GM19372 (cell line): ENCODE results near the gene WDR45B.

Experiments used
- ATAC-seq: cut with Tn5 transposase; IDR thresholded peaks from one replicate; pipeline ENCODE4 v1.9.1; 2021; ENCODE audit warnings: mild to moderate bottlenecking, low read depth, moderate library complexity; ENCODE audit not compliant: unreplicated experiment

Gene WDR45B

DNA sequence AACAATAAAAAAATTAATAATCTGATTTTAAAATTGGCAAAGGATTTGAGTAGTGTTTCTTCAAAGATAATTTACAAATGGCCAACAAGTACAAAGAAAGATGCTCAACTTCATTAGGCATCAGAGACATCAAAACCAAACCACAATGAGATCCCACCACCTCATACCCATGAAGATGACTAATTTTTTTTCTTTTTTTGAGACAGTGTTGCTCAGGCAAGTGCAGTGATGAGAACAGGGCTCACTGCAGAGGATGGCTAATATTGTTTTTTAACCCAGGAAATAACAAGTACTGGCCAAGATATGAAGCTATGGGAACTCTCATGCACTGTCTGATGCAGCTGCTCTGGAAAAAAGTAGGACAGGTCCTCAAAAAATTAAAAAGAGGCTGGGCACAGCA lies 14.9 kb downstream of the WDR45B start:
- no peak for ATAC-seq

DNA sequence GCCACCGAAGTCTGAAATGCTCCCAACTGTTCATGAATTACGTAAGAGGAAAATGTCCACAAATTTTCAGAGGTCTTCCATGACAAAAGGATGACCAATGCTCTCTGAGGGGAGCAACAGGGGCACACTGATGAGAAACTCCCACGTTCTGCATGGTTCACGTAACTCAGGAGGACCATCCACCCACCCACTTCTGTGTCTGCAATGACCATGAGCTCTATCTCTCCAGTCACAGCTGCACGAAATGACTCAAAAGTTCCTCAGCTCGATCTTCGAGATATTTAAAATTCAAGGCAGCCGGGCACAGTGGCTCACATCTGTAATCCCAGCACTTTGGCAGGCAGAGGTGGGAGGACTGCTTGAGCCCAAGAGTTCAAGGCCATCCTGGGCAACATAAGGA lies 15.8 kb downstream of the WDR45B start:
- no peak for ATAC-seq

DNA sequence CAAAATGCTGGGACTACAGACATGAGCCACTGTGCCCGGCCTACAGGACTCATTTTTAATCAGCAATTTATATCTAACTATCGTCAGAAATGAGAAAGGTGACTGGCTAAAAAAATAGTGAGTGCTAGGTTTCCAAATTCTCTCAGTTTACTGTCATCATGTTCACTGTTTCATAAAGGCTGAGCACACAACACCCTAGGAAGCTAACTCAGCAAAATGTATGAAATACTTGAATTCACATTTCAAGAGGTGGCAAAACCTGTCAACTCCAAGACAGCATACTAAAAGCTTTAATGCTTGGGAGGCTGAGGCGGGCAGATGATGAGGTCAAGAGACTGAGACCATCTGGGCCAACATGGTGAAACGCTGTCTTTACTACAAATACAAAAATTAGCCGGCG lies 16.7 kb downstream of the WDR45B start:
- no peak for ATAC-seq

DNA sequence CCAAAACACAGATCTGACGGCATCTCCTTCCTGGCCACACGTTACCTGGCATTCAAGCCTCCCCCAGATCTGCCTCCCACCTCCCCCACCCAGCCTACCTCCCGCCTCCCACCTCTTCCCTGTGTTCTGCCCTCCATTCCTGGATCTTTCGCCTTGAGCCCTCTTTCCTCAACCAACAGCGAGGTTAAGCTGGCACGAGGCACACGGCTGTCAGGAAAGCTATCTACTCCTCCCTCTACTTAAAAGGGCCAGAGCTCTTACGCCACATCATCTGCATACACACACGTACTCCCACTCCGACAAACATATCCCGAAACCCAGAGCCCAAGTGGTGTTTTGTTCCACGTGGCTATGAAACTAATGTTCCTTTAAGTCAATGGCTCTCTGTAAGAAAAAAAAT lies 18.0 kb downstream of the WDR45B start:
- no peak for ATAC-seq

DNA sequence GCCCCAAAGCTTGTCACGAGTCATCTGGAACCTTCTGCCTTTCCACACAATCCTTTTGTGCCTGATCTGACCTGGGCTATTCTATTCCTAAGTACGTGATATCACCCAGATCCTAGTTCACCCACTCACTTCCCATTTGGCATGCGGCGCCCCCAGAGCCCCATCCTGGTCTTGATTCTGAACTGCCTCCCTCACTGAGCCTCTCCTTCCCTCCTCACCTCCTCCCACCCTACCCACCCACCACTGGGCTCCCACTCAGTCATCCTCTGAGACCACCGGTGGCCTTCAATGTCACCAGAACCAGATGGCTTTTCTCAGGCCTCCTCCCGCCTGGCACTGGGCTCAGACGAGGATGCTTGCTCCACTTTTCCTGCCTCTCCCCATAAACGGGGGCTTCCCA lies 18.5 kb downstream of the WDR45B start:
- ATAC-seq, result no peak

DNA sequence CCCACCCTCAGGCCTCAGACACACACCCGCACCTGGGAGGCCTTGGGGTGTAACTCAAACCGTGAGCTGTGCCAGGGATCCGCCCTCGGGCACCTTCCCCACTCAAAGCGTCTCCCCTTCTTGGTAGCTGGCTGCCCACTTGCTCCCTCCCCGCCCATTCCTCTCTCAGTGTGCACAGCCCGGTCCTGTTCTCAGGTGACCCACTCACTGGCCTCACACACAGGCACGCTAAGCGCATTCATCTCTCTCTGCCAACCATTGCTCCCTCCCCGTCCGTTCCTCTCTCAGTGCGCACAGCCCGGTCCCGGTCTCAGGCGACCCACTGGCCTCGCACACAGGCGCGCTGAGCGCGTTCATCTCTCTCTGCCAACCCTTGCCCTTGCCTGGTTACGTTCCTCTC lies 20.8 kb downstream of the WDR45B start:
- ATAC-seq, result no peak

DNA sequence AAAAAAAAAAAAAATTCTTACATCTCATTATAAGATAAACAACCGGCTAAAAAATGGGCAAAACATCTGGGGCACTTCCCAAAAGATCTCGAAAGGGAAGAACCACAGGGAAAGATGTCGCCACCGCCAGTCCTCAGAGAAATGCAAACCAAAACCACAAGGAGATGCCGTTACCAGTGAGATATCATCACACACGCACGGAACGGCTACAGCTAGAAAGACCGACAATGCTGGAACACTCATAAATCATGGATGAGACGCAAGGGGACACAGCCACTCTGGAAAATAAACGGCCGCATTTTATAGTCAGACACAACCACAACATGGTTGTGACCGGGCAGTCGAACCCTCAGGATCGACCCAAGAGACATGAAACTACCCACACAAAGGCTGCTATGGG lies 24.5 kb downstream of the WDR45B start:
- no peak for ATAC-seq

DNA sequence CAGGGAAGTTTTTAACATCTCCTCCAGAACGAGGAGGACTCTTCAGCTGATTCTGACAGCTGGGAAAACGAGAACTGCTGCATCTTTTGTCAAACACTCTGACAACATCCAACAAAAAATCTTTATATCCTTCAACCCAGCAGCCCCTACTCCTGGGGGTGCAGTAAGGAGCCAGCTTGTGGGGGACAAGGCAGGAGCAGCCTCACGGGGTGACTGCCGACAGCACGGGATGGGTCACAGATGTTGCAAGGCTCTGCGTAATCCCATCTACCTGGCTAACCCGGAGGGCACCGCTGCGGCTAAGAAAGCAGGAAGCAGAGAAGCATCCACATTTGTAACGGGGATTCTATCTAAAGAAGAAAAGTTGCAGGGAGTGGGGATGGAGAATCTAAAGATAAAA lies 28.6 kb downstream of the WDR45B start:
- ATAC-seq, result no peak

DNA sequence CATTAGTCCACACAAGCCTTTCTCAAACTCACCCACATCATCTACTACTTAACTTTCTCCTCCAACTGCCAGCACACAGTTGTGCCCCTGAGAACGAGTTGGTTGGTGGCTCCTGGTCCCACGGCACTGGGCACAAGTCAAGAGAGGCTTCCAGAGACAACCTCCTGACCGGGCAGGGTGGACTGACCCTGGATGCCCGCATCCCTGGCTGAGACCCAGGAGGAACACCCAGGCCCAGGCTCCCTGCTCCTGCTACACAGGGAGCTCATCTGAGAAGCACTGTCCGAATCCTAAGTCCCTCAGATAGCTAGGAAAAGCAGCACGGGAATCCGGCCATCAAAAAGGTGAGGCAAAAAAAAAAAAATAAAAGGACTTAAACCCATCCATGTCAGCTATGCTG lies 29.0 kb downstream of the WDR45B start:
- no peak for ATAC-seq

DNA sequence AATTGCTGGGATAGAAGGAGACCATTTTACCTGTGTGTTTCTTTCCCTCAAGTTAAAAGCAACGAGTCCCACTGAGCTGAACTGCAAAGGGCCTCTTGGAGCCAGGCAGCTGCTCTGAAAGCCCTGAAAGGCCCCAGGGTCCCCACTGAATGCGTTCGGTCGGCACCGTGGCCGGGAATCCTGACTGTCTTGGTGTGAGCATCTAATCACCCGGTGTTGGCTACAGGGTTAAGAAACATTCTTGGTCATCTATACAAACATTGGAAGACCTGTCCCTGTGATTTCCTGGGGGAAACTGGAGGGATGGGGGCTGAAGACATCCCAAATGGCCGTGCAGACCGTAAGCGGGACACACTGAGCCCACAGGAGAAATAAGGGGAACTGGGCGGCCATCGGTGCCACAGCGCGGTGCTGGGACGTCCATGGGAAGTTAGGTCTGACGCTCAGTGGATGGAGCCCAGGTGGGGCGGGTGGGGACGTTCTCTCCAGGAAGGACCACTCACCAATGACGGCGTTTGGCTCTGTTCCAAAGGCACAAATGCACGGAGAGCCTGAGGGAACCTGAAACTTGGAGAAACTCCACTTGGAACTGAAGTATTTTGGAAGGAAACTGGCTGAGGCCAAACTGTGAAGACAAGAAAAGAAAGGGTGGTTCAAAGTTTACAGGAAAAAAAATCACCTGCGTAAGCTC lies 32.1 kb downstream of the WDR45B start:
- no peak for ATAC-seq

DNA sequence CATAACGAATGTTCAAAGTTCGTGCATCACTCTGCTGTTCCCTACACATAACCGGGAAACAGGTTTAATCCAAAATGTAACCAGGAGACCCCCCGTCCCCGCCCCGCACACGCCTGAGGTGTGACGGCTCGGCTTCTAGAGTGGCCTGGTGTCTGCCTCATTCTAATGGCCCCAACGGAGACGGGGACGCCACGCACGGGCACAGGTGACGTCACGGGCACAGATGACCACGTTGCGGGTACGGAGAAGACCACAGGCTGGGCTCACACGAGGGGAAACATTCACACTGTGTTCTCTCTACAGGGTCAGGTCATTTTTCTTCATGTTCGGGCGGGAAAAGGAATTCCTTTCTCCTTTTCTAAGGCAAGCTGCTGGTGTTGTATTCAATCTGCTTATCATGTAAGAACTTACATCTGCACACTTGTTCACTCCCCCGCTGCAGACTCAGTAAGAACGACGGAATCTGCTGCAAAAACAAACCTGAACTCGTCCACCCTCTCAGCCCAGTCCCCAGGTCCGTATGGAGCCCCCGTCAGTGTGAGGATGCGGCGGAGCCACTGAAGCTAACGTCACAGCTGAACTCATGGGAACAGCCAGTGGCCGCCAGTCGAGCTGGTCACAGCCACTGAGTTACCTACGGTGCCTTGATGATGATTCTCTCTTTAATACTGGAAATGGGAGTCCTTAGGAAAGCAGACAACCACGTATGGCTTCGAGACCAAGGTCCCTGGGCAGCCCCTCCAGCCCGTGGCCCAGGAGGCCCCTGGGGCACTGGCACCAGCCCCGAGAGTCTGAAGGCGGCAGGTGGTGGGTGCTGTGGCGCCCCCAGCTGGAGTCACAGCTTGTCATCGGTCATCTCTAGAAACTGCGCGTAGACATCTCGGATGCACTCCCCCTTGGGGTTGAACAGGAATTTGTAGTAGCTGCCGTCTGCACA lies 32.9 kb downstream of the WDR45B start:
- no peak for ATAC-seq

DNA sequence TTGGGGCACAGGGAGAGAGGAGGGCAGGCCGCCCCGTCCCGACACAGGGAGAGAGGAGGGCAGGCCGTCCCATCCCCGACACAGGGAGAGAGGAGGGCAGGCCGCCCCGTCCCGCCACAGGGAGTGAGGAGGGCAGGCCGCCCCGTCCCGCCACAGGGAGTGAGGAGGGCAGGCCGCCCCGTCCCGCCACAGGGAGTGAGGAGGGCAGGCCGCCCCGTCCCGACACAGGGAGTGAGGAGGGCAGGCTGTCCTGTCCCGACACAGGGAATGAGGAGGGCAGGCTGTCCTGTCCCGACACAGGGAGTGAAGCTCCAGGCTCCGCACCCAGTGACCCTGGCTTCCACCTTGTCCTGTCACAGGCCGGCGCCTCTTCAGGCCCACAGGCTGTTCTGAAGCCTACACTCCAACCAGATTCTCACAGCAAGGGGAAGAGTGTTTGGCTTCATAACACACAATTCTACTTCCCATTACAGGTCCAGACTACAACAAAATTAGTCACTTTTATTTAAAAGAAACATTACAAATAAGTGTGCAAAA lies 34.1 kb downstream of the WDR45B start:
- no peak for ATAC-seq

DNA sequence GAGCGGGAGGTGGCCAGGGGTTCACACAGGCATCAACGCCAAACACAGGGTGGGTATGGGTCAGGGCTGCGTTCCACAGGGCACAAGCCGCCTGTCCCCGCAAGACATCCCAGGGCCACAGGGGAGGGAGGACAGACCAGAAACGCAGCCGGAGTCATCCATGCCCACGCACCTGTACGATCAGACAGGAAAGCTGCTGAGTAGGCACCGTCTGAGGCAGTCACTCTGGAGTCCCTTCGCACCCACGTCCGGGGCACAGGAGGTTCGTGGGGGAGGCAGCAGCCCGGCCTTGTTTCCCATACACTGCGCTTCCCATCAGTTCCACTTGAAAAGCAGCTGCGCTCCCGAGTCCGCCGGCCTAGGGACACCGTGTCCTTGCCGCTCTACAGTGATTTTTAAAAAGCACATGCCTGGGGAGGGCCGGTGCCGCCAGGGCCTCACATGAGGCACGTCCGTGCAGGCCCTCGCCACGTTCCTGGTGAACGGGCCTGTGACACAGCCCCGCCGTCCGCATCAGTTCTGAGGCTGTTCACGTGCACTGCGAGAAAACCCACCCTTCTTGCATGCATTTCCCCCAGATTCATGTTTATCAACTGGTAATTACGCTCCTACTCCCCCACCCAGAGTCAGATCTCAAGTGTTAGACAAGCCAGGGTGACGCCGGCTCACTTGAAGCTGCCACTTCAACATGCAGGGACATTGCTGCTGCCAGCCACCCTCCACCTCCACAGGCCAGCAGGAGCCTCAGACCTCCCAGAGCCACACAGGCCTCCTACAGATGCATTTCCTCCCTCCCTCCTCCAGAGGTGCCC lies 34.8 kb downstream of the WDR45B start:
- no peak for ATAC-seq

DNA sequence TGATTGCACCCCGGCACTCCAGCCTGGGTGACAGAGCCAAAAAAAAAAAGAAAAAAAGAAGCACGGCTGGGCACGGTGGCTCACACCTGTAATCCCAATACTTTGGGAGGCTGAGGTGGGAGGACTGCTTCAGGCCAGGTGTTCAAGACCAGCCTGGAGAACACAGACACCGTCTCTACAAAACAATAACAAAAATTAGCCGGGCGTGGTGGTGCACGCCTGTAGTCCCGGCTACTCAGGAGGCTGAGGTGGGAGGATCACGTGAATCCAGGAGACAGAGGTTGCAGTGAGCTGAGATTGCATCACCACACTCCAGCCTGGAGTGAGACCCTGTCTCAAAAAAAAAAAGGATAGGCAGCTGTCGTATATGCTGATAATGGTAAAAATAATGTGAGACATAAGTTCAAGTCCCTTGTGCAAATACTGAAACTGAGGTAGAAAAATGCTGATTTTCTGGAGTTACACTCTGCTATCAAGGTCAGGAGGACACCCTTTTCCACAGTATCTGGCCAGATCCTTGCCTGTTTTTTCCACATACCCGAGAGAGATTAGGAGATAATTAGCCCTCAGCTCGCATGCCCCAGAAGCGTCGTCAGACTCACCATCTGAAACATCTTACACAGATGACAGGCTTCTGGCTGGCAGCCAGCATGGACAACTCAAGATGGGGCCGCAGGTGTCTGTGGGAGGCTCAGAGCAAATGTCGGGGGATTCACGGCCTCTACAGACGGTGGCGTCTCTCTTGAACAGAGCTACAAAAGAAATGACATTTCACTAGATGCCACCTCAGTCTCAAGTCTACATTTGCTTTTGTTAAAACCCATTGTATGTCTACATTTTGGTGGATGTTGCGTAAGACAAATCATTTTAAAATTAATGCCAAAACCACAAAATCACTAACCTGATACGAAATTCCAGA lies 36.8 kb downstream of the WDR45B start:
- no peak for ATAC-seq

DNA sequence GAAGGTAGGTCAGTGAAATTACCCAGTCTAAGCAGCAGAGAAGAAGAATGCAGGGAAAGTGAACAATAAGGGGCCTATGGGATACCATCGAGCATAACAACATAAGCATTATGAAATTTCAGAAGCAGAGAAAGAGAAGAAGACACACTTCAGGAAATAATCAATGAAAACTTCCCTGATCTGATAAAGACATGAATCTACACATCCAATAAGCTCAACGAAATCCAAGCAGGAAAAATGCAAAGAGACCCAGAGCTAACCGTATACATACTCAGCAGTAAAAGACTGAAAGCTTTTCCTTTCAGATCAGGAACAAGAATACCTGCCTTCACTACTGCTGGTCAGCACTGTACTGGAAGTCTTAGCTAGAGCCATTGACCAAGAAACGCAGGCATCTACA lies 38.6 kb downstream of the WDR45B start:
- ATAC-seq, result no peak

DNA sequence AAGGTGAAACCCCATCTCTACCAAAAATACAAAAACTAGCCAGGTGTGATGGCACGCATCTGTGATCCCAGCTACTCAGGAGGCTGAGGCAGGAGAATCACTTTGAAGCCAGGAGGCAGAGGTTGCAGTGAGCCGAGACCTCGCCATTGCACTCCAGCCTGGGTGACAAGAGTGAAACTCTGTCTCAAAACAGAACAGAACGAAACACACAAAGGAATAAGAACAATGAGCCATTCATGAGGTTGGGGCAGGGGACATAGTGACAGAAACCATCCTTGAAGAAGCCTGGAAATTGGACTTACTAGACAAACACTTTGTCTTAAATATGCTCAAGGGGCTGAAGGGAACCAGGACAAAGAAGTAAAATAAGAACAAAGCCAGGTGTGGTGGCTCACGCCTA lies 39.4 kb downstream of the WDR45B start:
- ATAC-seq, result no peak

DNA sequence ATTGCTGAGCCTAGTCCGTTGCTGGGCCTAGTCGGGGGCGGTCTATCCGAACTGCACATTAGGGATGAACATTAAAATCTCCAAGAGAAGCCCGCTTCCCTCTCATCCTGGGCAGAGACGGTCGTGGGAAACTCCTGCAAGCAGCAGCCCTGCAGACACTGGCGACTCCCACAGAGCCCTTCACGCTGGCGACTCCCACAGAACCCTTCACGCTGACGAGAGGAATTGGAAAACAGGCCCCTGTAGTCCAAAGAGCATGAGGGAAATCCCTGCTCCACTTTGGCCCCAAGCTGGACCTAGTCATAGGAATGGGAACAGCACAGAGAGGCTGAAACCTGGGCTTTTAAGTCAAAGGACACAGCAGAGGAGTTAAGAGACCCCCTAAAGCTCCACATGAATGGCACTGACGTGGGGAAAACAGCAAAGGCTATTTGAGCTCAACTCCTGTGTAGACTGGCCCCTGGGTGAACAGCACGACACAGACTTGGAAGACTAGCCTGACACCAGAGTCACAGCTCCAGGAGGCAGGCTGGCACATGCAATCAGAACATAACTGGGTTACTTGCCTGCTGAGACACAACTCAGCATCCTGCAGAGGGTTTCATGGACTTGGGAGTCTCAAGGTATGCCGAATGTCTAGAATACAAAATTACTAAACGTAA lies 42.2 kb downstream of the WDR45B start:
- ATAC-seq, result no peak

DNA sequence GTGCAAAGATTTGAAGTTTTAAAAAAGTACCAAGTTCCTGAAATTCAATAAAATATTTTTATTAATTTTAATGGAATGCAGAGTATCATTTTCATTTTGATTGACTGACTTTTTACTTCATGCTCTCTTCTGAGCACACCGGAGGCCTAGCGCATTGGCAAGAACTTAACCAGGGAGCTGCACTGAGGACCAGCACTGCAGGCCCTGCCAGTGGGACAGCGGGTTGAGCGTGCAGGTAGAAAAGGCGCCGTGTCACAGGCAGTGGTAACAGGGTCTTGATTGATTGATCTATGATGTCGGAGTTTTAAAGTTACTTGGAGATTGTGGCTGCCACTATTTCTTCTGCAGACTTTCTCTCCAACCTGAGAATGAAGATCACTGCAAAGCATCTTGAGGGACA lies 43.7 kb downstream of the WDR45B start:
- ATAC-seq, result no peak

DNA sequence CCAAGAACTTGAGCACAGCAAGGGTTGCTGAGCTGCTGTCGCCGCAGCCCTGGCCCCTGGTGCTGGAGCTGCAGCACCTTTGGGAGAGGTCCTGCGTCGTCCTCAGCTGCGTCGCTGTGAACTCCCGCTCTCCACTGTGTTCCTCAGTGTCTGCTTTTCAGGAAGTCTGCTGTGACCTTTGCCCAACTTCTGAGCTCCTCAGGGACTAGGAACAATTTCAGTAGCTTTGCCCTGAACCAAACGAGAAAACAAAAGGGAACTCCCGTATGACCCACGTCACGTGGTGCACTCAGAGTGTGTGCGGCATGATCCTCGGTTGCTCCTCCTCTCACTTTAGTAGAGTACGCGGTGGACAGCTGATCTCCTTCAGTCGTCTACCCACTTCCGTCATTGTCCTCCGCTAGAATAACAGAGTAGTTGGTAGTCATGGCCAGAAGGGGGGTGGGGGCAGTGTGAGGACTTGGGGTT lies 44.2 kb downstream of the WDR45B start:
- ATAC-seq, result no peak
